Mammary epithelial cell (primary cell): ENCODE data around the gene UGT2B17.
"Not testable (repeated sequence)": the region's sequence is repeated elsewhere in the genome, so short reads cannot be mapped to it uniquely, and the experiment has no call there.

Experiments used
- EZH2 ChIP-seq: IDR thresholded peaks from 2 replicates; pipeline ENCODE4 v1.6.1; 2012; ENCODE audit warnings: low read length, inconsistent platforms, borderline replicate concordance
- TF ChIP-seq, protein P1 (sequence below), 2 donors: IDR thresholded peaks in 1 of 2; conservative IDR thresholded peaks in 1 of 2; 2 replicates each; pipeline ENCODE4 v1.5.1; 2011 to 2012; ENCODE audit warnings: inconsistent platforms in 2 of 2, low read length in 2 of 2, mild to moderate bottlenecking in 2 of 2, control low read depth in 1 of 2, low read depth in 1 of 2; ENCODE audit not compliant: insufficient read depth in 1 of 2; ENCODE audit errors: extremely low read depth in 1 of 2

DNA sequence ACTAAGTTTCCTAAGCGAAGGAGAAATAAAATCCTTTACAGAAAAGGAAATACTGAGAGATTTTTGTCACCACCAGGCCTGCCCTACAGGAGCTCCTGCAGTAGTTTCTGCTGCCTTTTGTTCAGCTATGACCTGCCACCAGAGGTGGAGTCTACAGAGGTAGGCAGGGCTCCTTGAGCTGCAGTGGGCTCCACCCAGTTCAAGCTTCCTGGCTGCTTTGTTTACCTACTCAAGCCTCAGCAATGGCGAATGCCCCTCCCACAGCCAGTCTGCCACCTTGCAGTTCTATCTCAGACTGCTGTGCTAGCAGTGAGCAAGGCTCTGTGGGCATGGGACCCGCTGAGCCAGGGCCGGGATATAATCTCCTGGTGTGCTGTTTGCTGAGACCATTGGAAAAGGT lies 71.3 kb downstream of the UGT2B17 start:
- TF ChIP-seq, protein P1, sequence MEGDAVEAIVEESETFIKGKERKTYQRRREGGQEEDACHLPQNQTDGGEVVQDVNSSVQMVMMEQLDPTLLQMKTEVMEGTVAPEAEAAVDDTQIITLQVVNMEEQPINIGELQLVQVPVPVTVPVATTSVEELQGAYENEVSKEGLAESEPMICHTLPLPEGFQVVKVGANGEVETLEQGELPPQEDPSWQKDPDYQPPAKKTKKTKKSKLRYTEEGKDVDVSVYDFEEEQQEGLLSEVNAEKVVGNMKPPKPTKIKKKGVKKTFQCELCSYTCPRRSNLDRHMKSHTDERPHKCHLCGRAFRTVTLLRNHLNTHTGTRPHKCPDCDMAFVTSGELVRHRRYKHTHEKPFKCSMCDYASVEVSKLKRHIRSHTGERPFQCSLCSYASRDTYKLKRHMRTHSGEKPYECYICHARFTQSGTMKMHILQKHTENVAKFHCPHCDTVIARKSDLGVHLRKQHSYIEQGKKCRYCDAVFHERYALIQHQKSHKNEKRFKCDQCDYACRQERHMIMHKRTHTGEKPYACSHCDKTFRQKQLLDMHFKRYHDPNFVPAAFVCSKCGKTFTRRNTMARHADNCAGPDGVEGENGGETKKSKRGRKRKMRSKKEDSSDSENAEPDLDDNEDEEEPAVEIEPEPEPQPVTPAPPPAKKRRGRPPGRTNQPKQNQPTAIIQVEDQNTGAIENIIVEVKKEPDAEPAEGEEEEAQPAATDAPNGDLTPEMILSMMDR (conservative IDR thresholded peaks at IDR 0.05 in 1 of 2, IDR thresholded peaks at IDR 0.05 in 1 of 2; ENCODE audit: extremely low read depth in 1 of 2, insufficient read depth in 1 of 2, low read depth in 1 of 2, low read length in 2 of 2): not testable (repeated sequence)
- TF ChIP-seq EZH2: not testable (repeated sequence)
